NCI-H1048 (cell line): ENCODE data around the gene EFCAB7.
"Not testable (repeated sequence)": the region's sequence is repeated elsewhere in the genome, so short reads cannot be mapped to it uniquely, and the experiment has no call there.

Experiments used
- DNase-seq: peaks from one replicate; lab custom pipeline; 2025; lab: John Stamatoyannopoulos, UW

The EFCAB7 gene

GRCh38 chr1:63555480-63555879 lies 32.2 kb downstream of the EFCAB7 start:
- no peak for DNase-seq

GRCh38 chr1:63557365-63557987 lies 34.2 kb downstream of the EFCAB7 start:
- DNase-seq: no peak

GRCh38 chr1:63559357-63559756 lies 36.0 kb downstream of the EFCAB7 start:
- no peak for DNase-seq

- DNase-seq: no peak
These were observed 40.4 kb downstream of the EFCAB7 start for GRCh38 chr1:63563745-63564144.

GRCh38 chr1:63569068-63569467 lies 45.7 kb downstream of the EFCAB7 start:
- no peak for DNase-seq

- no peak for DNase-seq
These were observed 46.5 kb downstream of the EFCAB7 start for GRCh38 chr1:63569640-63570316.

- not testable (repeated sequence) for DNase-seq
These were observed 49.4 kb downstream of the EFCAB7 start for GRCh38 chr1:63572686-63573085.

- DNase-seq: not testable (repeated sequence)
These were observed 51.0 kb downstream of the EFCAB7 start for GRCh38 chr1:63574203-63574796.

- DNase-seq: no peak
These were observed 52.1 kb downstream of the EFCAB7 start for GRCh38 chr1:63575340-63575826.

GRCh38 chr1:63586326-63586725 lies 63.0 kb downstream of the EFCAB7 start:
- DNase-seq: not testable (repeated sequence)

- no peak for DNase-seq
These were observed 66.8 kb downstream of the EFCAB7 start for GRCh38 chr1:63590166-63590560.

GRCh38 chr1:63592536-63593302 lies 69.4 kb downstream of the EFCAB7 start:
- no peak for DNase-seq

GRCh38 chr1:63593303-63593885 lies 70.1 kb downstream of the EFCAB7 start, which contains the start of gene PGM1:
TSS of gene PGM1 (plus strand) at chr1:63593411. CDS start at chr1:63593489, 78 bp downstream.
- peak; percentile 67 for DNase-seq

GRCh38 chr1:63593886-63594605 lies 70.7 kb downstream of the EFCAB7 start:
- no peak for DNase-seq

GRCh38 chr1:63595435-63595834 lies 72.1 kb downstream of the EFCAB7 start:
- DNase-seq: no peak

- DNase-seq: no peak
These were observed 76.5 kb downstream of the EFCAB7 start for GRCh38 chr1:63599799-63600198.

- DNase-seq: no peak
These were observed 76.9 kb downstream of the EFCAB7 start for GRCh38 chr1:63600248-63600647.

GRCh38 chr1:63601061-63601460 lies 77.7 kb downstream of the EFCAB7 start:
- DNase-seq: no peak

GRCh38 chr1:63601463-63601862 lies 78.1 kb downstream of the EFCAB7 start:
- no peak for DNase-seq

GRCh38 chr1:63601912-63602311 lies 78.6 kb downstream of the EFCAB7 start:
- no peak for DNase-seq

GRCh38 chr1:63602629-63603028 lies 79.3 kb downstream of the EFCAB7 start:
- no peak for DNase-seq
